WI38 (cell line): ENCODE results near the gene RNU11.
"Not testable (repeated sequence)": the region's sequence is repeated elsewhere in the genome, so short reads cannot be mapped to it uniquely, and the experiment has no call there.

Source experiments
- H3K4me3 ChIP-seq: 2 replicates; pipeline ENCODE4 v1.5.1; 2011; ENCODE audit warnings: low read depth, mild to moderate bottlenecking, control low read depth, low read length
- TF ChIP-seq, protein P1 (sequence below): IDR thresholded peaks from 2 replicates; pipeline ENCODE4 v1.5.1; 2012; ENCODE audit warnings: low read depth, mild to moderate bottlenecking, control low read depth, low read length

RNU11 gene

GRCh38 chr1:28631713-28632112 lies 16.7 kb upstream of the RNU11 start:
- TF ChIP-seq, protein P1, sequence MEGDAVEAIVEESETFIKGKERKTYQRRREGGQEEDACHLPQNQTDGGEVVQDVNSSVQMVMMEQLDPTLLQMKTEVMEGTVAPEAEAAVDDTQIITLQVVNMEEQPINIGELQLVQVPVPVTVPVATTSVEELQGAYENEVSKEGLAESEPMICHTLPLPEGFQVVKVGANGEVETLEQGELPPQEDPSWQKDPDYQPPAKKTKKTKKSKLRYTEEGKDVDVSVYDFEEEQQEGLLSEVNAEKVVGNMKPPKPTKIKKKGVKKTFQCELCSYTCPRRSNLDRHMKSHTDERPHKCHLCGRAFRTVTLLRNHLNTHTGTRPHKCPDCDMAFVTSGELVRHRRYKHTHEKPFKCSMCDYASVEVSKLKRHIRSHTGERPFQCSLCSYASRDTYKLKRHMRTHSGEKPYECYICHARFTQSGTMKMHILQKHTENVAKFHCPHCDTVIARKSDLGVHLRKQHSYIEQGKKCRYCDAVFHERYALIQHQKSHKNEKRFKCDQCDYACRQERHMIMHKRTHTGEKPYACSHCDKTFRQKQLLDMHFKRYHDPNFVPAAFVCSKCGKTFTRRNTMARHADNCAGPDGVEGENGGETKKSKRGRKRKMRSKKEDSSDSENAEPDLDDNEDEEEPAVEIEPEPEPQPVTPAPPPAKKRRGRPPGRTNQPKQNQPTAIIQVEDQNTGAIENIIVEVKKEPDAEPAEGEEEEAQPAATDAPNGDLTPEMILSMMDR: no peak
- no peak overlapping the region for H3K4me3 ChIP-seq

DNA sequence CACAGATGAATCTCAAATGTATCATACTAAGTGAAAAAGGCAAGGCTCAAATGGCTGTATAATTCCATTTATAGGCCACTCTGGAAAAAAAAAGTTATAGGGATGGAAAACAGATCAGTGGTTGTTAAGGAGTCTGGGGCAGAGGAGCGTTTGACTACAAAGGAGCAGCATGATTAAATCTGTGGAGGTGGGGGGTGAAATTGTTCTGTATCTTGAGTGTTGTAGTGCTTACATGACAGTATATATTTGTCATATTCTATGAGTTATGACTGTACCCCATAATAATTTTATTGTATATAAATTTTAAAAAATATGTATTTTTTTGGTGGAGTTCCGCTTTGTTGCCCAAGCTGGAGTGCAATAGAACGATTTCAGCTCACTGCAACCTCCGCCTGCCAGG lies 15.8 kb upstream of the RNU11 start:
- TF ChIP-seq, protein P1: no peak
- no peak overlapping the region for H3K4me3 ChIP-seq

- TF ChIP-seq, protein P1: 0 out of 2 replicates have a peak, but pooled peaks have one; percentile 15
- no peak overlapping the region for H3K4me3 ChIP-seq
Measured at GRCh38 chr1:28640766-28641165, 7.6 kb upstream of the RNU11 start.

- TF ChIP-seq, protein P1: no peak
- H3K4me3 ChIP-seq: peak overlapping the region; percentile 85
Measured at GRCh38 chr1:28642056-28642846, 6.1 kb upstream of the RNU11 start.

GRCh38 chr1:28642847-28643635 lies 5.4 kb upstream of the RNU11 start, which contains the start of gene TAF12:
Gene TAF12 (minus strand): TSS chr1:28643067. CDS start chr1:28622081, 20,986 bp downstream.
- TF ChIP-seq, protein P1: no peak
- peak within 1 kb of the TSS; percentile 85 for H3K4me3 ChIP-seq

DNA sequence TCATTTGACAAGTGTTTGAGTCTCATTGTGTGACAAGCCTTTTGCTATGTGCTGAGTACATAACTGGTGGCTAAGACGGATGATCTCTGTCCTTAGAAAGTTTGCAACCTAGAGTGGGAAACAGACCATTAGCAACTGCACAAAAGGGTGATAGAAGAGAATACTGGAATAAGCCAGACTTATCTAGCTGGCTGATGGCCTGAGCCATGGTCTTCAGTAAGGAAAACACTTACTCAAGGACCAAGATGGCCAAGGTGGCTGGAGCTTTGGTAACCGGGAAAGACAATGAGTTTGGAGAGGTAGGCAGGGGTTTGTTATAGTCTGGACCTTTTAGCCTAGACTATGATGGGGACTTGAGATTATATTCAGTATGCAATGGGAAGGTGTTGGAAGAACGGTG lies 3.9 kb upstream of the RNU11 start:
- TF ChIP-seq, protein P1: no peak
- H3K4me3 ChIP-seq: no peak overlapping the region

- H3K4me3 ChIP-seq: not testable (repeated sequence)
Measured at GRCh38 chr1:28645406-28645805, 3.0 kb upstream of the RNU11 start.
